Stimulated activated CD8-positive, alpha-beta memory T cell treated with anti-CD3 and anti-CD28 coated beads, Interleukin-4, amount 100 ng/mL, for 1 hour (primary cell): ENCODE measurements around the gene NCOA3.

ENCODE experiments used
- DNase-seq, 2 donors: peaks; one replicate each; pipeline ENCODE4 v3.0.0-alpha.2; 2020; ENCODE audit warnings: low read depth in 2 of 2, low spot score in 1 of 2

Gene NCOA3

GRCh38 chr20:47699818-47700217 is 198.1 kb downstream of the NCOA3 start:
- no peak for DNase-seq

DNA sequence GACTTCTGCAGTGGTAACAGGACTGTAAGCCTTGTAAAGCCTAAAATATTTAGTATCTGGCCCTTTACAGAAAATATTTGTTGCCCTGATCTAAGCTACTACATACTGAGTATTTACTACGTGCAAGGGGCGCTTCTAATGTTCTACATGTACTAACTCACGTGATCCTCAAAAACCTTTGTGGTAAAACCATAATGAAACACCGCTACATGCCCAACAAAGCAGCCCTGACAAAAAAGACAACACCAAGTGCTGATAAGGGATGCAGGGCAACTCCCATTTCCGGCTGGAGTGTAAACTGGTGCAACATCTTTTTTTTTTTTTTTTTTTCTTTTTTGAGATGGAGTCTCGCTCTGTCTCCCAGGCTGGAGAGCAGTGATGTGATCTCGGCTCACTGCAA is 198.6 kb downstream of the NCOA3 start:
- no peak for DNase-seq

DNA sequence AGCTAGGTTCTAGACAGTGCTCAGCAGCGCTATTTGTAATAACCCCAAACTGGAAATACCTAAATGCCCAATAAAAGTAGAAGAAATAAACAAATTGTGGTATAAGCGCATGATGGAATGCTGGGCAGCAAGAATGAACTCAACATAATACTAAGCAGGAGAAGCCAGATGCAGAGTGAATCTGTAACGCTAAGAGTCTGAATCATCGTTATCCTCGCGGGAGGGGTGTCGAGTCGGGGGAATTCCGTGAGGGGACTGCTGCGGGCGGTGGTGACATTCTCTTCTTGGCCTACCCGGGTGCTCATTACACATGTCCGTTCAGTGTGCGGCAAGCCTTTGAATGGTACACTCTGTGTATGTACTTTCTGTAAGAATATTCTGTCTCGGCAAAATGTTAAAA is 199.9 kb downstream of the NCOA3 start:
- no peak for DNase-seq

DNA sequence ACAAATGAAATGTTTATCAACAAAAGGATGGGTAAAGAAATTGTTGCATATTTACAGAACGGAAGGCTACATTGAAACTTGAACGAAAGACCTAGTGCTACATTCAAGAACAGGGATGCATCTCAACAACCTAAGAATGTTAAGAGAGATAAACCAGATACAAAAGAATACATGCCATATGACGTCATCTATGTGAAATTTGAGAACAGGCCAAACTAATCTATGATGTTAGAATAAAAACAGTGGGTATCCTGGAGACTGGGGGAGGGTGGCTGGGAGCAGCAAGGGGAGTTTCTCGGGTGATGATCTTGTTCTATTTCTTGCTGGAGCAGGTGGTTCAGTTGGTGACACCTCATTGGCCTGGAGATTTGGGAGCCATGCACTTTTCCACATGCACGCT is 202.1 kb downstream of the NCOA3 start:
- no peak for DNase-seq

DNA sequence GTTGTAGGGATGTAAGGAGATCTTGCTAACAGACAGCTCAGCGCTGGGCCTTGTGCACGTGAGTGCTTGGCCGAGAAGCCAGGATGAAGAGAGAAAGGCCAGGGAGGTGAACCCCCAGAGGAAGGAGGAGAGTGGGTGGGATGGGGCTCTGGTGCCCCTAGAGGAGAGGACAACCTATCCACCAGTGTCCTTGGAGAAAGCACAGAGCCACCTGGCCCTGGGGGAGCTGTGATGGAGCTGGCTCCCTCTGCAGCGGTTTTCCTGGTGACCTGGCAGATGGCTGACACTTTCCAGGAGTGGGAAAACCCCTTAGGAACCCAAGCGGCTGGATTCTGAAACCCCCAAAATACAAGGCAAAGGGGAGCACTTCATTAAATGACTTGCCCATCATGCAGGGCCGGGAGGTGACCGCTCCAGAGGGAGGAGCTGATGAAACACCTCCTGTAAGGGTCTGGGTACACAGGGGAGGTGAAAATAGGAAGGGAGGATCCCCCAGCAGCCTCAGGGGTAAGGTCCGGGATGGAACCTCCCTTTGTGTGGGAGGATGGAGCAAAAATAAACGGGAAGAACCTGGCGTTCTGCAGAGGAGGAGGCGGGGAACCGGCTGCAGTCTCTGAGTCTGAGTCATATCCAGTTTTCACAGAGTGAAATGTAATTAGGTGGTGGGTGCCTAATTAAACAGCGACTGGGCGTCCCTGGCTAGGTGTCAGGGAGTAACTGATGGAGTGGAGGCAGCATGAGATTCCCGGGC is 203.2 kb downstream of the NCOA3 start:
- no peak for DNase-seq

DNA sequence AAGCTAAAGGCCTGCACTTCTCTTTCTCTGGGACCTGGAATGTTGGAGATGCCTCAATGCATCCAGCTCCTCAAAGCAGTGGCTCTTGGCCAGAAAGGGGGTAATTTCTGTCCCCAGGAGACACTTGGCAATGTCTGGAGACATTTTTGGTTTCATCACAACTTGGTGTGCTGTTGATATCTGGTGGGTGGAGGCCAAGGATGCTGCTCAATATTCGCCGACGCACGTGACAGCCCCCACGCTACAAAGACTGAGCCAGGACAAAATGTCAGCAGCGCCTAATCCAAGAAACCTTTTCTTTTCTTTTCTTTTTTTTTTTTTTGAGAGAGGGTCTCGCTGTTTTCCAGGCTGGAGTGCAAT is 203.8 kb downstream of the NCOA3 start:
- DNase-seq = no peak

GRCh38 chr20:47706345-47706744 is 204.7 kb downstream of the NCOA3 start:
- no peak for DNase-seq
